NK-92 (cell line): Measurements from ENCODE around the gene HGS.

Experiments used
- DNase-seq: peaks from one replicate; lab custom pipeline; 2025; ENCODE audit not compliant: unreplicated experiment; lab: John Stamatoyannopoulos, UW

HGS gene

GRCh38 chr17:81703747-81704654 is 20.2 kb downstream of the HGS start:
- no peak for DNase-seq

- DNase-seq: no peak
Measured at GRCh38 chr17:81705518-81706231, 21.9 kb downstream of the HGS start.

GRCh38 chr17:81706232-81706611 is 22.4 kb downstream of the HGS start:
- DNase-seq: no peak

- no peak for DNase-seq
Measured at GRCh38 chr17:81706757-81707624, 23.2 kb downstream of the HGS start.

- DNase-seq: no peak
Measured at GRCh38 chr17:81707725-81708646, 24.2 kb downstream of the HGS start.

- no peak for DNase-seq
Measured at GRCh38 chr17:81708739-81709185, 25.0 kb downstream of the HGS start.

- DNase-seq: no peak
Measured at GRCh38 chr17:81710514-81711308, 26.9 kb downstream of the HGS start.

- DNase-seq: no peak
Measured at GRCh38 chr17:81711814-81712467, 28.1 kb downstream of the HGS start, which contains the start of gene SLC25A10. Gene SLC25A10 (plus strand): TSS chr17:81712284. CDS start chr17:81712427, 143 bp downstream.

- no peak for DNase-seq
Measured at GRCh38 chr17:81712468-81713003, 28.7 kb downstream of the HGS start.

GRCh38 chr17:81713004-81713555 is 29.3 kb downstream of the HGS start:
- DNase-seq: no peak

GRCh38 chr17:81713556-81714411 is 30.0 kb downstream of the HGS start:
- DNase-seq: no peak

GRCh38 chr17:81714412-81715106 is 30.7 kb downstream of the HGS start:
- no peak for DNase-seq

- DNase-seq: no peak
Measured at GRCh38 chr17:81715107-81715871, 31.5 kb downstream of the HGS start.

- DNase-seq: no peak
Measured at GRCh38 chr17:81715872-81716673, 32.3 kb downstream of the HGS start.

GRCh38 chr17:81716674-81716996 is 32.8 kb downstream of the HGS start:
- no peak for DNase-seq
